HG03066 (cell line): Measurements from ENCODE around the gene SNAPC5.
"Not testable (repeated sequence)": the region's sequence is repeated elsewhere in the genome, so short reads cannot be mapped to it uniquely, and the experiment has no call there.

ENCODE experiments used
- ATAC-seq: cut with Tn5 transposase; IDR thresholded peaks from one replicate; pipeline ENCODE4 v1.9.1; 2021; ENCODE audit warnings: low read depth; ENCODE audit not compliant: unreplicated experiment

SNAPC5 gene

DNA sequence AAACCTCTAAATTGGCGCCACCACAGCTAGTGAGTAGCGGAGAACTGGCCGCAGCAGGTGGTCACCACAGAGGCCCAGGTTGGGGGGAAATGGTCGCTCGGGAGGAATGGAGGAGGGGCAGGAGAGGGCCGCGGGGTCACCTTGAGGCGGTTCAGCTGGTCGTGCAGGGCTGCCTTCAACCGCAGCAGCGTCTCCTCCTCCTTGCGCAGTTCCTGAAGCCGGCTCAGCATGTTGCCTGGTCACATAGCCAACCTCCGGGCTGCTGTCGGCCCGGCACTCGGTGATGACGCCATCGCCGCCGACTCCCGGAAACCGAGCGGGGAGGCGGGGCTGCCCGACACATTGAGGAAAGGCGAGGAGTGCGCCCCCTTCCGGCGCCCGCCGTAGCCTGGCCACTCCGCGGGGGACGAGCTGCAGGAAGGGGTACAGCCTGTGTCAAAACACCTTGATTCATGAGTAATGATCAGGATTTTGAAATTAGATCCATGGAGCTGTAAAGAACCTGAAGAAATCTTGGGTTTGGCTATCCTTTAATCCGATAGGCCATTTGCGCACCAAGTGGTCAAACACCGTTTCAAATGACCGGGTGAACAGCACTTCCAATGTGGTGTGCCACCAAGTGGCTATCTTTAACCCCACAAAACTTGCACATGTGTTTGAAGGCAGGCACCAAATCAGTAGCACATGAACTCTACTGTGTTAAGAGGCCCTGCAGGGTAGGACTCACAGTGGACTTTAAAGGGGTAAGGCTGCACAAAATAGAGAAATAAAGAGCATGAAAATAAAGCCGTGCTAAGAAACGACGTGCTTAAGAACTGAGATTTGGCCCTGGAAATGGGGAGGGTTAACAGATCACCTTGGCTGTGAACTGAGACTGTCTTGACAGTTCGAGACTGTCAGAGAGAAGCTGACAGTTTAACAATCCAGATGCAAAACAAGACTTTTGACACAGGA, at the start of gene SNAPC5:
Gene SNAPC5 (minus strand): TSS at position 261 of the 954 bp plus-strand sequence. CDS start 31 bp downstream, at position 230.
- ATAC-seq: peak; percentile 76

- no peak for ATAC-seq
Observed at GRCh38 chr15:66545255-66545654, 47.7 kb upstream of the SNAPC5 start.

DNA sequence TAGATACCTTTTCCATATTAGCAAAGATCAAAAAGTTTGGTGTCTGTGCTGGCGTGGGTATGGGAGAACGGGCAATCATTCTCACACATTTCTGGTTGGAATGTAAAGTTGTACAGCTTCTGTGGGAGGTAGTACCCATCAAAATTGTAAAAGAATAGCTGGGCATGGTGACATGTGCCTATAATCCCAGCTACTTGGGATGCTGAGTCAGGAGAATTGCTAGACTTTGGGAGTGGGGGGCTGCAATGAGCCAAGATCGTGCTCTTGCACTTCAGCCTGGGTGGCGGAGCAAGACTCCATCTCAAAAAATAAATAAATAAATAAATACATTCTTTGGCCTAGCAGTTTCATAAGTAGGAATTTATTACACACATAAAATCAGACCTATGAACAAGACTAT, 45.3 kb upstream of the SNAPC5 start:
- no peak for ATAC-seq

DNA sequence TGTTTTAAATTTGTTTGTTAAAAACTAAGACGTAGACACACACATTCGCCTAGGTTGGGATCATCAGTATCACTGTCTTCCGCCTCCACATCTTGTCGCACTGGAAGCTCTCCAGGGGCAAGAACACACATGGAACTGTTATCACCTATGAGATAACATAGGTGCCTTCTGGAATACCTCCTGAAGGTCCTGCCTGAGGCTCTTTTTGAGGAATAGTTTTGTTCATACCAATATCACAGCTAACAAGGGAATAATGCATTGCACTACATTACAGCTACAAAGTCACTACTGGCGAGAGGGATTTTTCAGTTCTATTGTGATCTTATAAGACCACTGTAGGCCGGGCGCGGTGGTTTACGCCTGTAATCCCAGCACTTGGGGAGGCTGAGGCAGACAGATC, 37.5 kb upstream of the SNAPC5 start:
- no peak for ATAC-seq

- no peak for ATAC-seq
Observed at GRCh38 chr15:66524838-66525237, 27.3 kb upstream of the SNAPC5 start.

GRCh38 chr15:66523926-66524325, 26.4 kb upstream of the SNAPC5 start:
- no peak for ATAC-seq

DNA sequence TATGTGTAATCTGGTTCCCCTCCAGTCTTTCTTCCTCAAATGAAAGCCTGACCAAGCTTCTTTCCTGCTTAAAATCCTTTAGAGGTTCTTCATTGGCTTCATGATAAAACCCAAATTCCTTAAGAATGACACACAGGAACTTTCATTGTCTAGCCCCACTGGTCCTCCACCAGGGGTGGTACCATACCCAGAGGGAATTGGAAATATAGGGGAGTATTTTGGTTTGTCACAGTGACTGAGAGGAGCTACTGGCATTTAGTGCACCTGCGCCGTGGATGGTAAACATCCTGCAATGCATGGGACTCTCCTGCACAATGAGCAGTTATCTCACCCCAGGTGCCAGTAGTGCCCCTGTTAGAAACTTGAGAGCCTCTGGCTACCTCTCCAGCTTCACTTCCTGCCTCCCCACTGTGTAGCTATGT, 18.4 kb upstream of the SNAPC5 start:
- ATAC-seq: no peak

GRCh38 chr15:66514586-66514985, 17.0 kb upstream of the SNAPC5 start:
- ATAC-seq: no peak

DNA sequence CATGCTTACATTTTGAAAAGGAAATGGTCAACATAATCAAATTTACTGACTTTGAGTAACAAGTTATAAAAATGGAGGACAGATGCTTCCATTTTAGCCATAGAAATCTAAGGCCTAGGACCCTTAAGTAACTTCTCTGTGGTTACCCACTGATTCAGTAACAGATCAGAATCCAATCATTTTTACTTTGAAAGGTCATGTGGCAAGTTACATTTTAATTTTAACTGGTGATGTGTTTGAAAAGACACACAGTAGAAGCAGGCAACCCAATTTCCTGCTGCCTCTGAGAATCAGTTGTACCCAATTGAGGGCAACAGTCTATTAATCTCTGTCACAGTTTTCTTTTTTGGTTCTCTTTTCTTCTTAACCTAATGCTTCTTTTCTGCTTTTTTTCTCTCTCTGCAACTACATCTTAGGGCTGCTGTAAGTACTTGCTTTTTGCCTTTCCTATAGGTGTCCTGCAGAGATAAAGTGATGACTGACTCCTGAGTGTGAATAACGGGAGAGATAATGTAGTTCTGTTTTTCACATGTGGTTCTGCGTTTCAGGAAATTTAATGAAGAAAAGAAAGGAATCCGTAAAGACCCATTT, 10.8 kb upstream of the SNAPC5 start:
- ATAC-seq: no peak

- no peak for ATAC-seq
Observed at GRCh38 chr15:66505818-66506217, 8.3 kb upstream of the SNAPC5 start.

- ATAC-seq: no peak
Observed at GRCh38 chr15:66505430-66505811, 7.9 kb upstream of the SNAPC5 start.

- ATAC-seq: peak; percentile 69
Observed at GRCh38 chr15:66504563-66505429, 7.2 kb upstream of the SNAPC5 start, which contains the start of the genes RPL4 and ZWILCH. RPL4 (minus strand) TSS chr15:66504855; CDS start chr15:66504790, 65 bp downstream. ZWILCH (plus strand) TSS chr15:66505326; CDS start chr15:66505339, 13 bp downstream.

DNA sequence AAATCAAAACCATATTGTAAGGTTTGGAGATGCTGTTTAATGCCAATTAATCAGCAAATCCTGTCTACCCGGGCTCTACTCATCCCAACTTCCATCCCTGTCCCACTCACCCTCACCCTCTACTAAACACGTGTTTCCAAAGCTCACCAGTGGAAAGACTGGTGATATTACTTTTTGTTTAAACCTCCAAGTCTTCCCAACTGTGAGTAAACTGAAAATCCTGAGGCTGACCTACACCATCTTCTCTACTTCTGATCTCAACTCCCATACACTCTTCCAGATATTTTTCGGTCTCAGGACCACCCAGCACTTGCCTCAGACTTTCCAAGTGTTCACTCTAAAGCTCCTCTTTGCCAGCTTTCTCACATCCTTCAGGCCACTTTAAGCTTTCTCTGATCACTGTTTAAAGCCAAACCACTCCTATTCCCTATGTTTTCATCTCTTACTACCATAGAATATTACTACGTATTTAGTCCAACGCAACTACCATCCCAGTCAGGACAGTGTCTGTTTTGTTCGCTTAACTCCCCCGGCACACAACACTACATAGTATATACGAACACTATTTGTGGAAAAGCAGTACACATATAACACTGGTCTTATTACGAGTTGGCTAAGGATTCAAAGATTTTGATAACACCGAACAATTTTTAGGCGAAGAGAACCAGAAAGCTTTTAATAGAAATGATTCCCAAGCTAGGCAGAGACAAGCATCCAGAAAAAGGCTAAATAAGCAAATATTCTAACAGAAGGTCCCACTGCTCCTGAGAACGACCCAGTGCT, 6.4 kb upstream of the SNAPC5 start:
- no peak for ATAC-seq

DNA sequence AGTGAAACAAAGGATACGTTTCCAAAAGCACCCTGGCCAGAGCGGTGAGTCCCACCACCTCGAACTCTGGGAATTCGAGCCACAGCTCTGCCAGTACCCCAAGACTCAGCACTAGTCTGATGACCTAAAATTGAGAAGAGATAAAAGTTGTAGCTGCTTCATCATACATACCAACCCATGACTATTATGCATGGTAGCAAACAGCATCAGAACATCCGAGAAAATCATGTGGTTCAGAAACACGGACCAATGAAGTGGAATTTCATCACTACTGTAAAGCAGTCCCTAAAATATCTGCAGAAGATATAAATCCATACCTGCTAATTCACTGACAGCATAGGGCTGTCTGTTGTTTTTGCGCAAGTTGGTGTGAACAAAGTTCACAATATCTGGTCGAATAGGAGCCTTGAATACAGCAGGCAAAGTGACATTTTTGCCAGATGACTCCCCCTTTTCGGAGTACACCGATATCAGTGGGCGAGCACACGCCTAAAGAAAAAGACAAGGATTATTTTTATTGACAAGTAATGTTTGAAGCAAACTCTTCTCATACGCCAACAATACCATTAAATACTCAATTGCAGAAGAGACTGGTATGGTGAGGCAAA, 5.6 kb upstream of the SNAPC5 start:
- ATAC-seq: not testable (repeated sequence)

- ATAC-seq: no peak
Observed at GRCh38 chr15:66502491-66502890, 4.9 kb upstream of the SNAPC5 start.

- ATAC-seq: not testable (repeated sequence)
Observed at GRCh38 chr15:66500346-66500745, 2.8 kb upstream of the SNAPC5 start.

GRCh38 chr15:66498501-66499386, 1.2 kb upstream of the SNAPC5 start:
- ATAC-seq: no peak

DNA sequence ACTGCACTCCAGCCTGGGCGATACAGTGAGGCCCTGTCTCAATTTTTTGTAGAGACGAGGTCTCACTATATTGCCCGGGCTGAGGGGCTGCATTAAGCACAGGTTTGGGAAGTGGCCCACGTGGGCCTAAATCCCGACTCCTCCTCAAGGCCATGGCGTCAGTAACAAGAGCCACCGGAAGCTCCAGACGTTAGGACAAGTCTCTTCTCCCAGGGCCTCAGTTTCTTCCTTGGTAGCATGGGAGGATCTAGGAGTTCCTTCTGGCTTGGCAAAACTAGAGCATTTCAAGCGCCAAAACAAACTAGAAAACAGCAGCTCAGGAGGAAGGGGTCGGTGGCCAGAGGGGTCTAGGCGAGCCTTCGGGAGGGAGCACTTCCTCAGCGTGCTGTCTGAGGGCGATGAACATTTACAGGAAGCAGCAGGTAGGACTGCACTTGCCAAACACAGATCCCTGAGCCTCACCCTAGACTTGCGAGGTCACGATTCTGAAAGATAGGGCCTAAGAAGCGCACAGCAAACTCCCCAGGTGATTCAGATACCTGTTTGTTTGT, 536 bp downstream of the SNAPC5 start:
- ATAC-seq: no peak
